ENCODE data around the gene TSR2. TPM values are rescaled to one million over a fixed set of nuclear protein-coding genes. Genes with fewer than 3 reads are reported as not detected.
"Not testable (repeated sequence)": the region's sequence is repeated elsewhere in the genome, so short reads cannot be mapped to it uniquely, and the experiment has no call there.

TSR2 gene
- total RNA-seq, 4 donors from 2014 or later = 10.1 to 24.2 (median 18.0) TPM

DNA sequence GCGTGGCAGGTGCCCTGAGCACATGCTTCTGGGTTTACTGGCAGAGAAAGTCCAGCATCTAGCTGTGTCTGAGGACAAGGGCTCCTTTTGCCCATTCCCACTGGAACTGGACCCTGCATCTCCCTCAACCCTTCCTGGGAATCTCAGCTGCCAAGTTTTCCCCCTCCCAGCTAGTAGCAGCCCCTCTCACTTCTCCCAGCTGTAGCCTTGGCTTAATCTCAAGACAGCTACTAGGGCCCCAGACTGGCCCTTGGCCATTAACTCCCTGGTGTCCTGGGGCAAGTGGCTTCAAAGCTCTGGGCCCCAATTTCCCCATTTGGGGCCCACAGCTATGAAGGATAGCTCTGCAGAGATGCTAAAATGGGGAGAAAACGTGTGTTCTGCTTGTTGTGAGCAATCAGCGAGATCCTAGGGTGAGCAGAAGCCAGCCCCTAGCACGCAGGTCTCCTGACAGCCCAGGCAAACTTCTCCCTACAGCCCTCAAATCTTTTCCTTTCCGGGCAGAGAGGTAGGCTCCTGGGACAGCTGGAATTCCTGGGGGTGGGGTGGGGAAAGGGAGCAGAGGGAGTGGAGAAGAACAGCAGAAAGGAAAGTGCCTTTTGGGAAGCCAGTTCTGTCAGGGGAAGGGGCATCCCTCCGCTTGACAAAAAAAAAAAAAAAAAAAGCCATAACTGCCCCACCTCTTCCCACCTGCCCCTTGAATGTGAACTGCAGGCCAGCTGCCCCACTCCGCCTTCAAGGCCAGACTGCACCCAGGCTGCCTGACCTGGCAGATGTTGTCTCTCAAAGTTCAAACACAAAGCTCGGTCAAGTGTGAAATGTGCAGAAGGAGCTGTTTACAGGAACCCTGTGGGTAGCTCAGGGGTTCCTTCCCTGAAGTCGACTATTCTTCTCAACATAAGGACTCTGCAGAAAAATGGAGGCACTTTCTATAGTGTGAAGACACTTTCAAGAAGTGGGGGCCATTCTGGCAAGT lies 39.2 kb downstream of the TSR2 start:
- TF ChIP-seq, protein P1, sequence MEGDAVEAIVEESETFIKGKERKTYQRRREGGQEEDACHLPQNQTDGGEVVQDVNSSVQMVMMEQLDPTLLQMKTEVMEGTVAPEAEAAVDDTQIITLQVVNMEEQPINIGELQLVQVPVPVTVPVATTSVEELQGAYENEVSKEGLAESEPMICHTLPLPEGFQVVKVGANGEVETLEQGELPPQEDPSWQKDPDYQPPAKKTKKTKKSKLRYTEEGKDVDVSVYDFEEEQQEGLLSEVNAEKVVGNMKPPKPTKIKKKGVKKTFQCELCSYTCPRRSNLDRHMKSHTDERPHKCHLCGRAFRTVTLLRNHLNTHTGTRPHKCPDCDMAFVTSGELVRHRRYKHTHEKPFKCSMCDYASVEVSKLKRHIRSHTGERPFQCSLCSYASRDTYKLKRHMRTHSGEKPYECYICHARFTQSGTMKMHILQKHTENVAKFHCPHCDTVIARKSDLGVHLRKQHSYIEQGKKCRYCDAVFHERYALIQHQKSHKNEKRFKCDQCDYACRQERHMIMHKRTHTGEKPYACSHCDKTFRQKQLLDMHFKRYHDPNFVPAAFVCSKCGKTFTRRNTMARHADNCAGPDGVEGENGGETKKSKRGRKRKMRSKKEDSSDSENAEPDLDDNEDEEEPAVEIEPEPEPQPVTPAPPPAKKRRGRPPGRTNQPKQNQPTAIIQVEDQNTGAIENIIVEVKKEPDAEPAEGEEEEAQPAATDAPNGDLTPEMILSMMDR (IDR thresholded peaks at IDR 0.05 in 4 of 5, conservative IDR thresholded peaks at IDR 0.05 in 1 of 5) = no peak
- no peak for TF ChIP-seq POLR2A (IDR thresholded peaks at IDR 0.05)
- no peak for DNase-seq
- Histone ChIP-seq H3K27me3 (no peaks in the 10 kb centered on the region), H3K4me3 (no peak overlapping the region), H3K9me3 (no peaks in the 10 kb centered on the region), H3K4me1 (no peaks in the 10 kb centered on the region), H3K36me3 (no peaks in the 10 kb centered on the region), H3K27ac (no peak overlapping the region)
- in situ Hi-C loops (cut with MboI; ENCODE audit: low sequenced_read_pairs in 4 of 4) (no loop called here), intact Hi-C loops (cut with DNase I; ENCODE audit: low total_unique reads) (no loop called here)
- ATAC-seq = no peak

DNA sequence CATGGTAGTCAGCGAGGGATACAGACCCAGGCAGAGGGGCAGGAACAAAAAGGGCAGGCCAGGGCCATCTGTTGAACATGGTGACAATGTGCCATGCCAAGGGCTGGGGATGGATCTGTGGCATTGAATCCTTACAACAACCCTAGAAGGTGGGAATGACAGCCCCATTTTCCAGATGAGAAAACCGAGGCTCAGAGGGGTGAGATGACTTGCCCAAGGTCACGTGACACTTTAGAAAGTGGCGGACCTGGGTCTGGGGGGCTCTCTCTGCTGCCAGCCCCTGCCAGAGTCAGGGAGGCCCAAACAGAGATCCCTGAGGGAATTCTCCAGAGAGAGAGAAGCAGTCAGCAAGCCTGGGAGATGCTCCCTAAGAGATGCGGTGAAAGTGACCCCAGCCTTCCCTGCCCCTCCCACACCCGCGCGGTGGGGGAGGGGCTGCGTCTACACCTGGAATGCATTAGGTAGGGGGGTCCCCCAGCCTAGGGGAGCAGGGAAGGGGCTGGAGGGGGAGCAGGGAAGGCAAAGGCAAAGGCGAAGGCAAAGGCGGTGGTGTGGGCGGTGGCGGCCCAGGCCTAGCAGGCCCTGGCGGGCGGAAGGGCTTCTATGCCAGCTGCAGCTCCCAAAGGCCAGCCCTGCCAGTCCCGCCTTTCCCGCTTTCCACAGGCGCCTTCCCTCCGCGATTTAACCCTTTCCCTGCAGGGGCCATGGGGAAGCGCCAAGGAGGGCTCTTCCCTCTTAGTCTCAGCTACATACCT lies 42.8 kb downstream of the TSR2 start:
- H3K4me3 ChIP-seq = no peak overlapping the region
- no peak for TF ChIP-seq POLR2A (IDR thresholded peaks at IDR 0.05)
- TF ChIP-seq, protein P1 (IDR thresholded peaks at IDR 0.05 in 4 of 5, conservative IDR thresholded peaks at IDR 0.05 in 1 of 5) = no peak
- DNase-seq (no peak), ATAC-seq (no peak)
- H3K4me1 ChIP-seq = no peaks in the 10 kb centered on the region
- H3K27ac ChIP-seq = peak overlapping the region; percentile 11 to 48 (median 40)
- intact Hi-C loops (cut with DNase I; ENCODE audit: low total_unique reads) = no loop called here
- no peaks in the 10 kb centered on the region for H3K9me3 ChIP-seq
- in situ Hi-C loops (cut with MboI; ENCODE audit: low sequenced_read_pairs in 4 of 4) = no loop called here
- no peaks in the 10 kb centered on the region for H3K36me3 ChIP-seq
- H3K27me3 ChIP-seq = no peaks in the 10 kb centered on the region

DNA sequence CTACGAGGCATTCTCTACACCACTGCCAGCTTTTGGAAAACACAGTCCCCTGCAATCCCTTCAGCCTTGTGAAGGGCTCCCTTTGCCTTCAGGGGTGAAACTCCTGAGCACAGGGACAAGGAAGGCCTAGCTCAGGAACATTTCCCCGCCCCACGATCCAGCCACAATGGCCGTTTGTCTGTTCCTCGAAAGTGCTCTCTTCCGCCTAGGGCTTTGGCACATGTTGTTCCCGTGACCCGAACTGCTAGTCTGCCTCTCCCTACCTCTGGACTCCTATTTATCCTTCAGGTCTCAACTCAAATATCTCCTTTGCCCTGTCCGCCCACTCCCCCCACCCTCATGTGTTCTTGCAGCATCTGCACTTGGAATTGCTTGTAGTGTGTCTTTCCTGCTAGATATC lies 43.7 kb downstream of the TSR2 start:
- Histone ChIP-seq H3K9me3 (no peaks in the 10 kb centered on the region), H3K27me3 (no peaks in the 10 kb centered on the region), H3K27ac (peak overlapping the region in 1 of 4 donors; percentile 34), H3K4me3 (no peak overlapping the region), H3K4me1 (no peaks in the 10 kb centered on the region), H3K36me3 (no peaks in the 10 kb centered on the region)
- no peak for TF ChIP-seq POLR2A (IDR thresholded peaks at IDR 0.05)
- TF ChIP-seq, protein P1 (IDR thresholded peaks at IDR 0.05 in 4 of 5, conservative IDR thresholded peaks at IDR 0.05 in 1 of 5) = no peak
- ATAC-seq (no peak), DNase-seq (no peak)
- intact Hi-C loops (cut with DNase I; ENCODE audit: low total_unique reads) (no loop called here), in situ Hi-C loops (cut with MboI; ENCODE audit: low sequenced_read_pairs in 4 of 4) (no loop called here)

DNA sequence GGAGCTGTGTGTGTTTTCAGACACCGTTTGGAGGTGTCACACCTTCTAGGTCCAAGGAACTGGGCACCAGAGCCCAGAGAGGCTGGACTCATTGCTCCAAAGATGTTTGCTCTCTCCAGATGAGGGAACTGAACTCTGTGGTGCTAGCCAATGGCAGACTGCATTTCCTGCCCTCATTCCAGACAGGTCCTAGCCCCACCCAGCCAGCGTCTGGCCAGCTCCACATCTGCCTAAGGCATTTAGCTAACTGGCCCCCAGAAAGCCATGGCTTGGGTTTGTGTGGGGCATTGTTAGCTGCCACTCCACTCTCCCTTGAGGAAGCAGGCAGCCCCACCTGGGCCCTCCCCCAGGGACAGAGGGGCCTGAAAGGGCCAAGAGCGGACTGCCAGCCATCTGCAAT lies 44.5 kb downstream of the TSR2 start:
- no peak overlapping the region for H3K27ac ChIP-seq
- intact Hi-C loops (cut with DNase I; ENCODE audit: low total_unique reads) = no loop called here

DNA sequence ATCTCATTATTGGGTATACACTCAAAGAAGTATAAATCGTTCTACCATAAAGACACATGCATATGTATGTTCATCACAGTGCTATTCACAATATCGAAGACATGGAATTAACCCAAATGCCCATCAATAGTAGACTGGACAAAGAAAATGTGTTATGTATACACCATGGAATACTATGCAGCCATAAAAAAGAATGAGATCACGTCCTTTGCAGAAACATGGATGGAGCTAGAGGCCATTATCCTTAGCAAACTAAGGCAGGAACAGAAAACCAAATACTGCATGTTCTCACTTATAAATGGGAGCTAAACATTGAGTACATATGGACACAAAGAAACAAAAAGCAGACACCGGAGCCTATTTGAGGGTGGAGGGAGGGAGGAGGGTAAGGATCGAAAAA lies 49.6 kb downstream of the TSR2 start:
- H3K36me3 ChIP-seq; H3K27me3 ChIP-seq; H3K4me1 ChIP-seq; H3K9me3 ChIP-seq; in situ Hi-C loops (cut with MboI; ENCODE audit: low sequenced_read_pairs in 4 of 4); ATAC-seq; H3K27ac ChIP-seq; H3K4me3 ChIP-seq; intact Hi-C loops (cut with DNase I; ENCODE audit: low total_unique reads); DNase-seq: not testable (repeated sequence)

More for the DNA sequence above, 44.5 kb downstream of the TSR2 start:
- Histone ChIP-seq H3K27me3 (no peaks in the 10 kb centered on the region), H3K4me3 (no peak overlapping the region), H3K36me3 (no peaks in the 10 kb centered on the region), H3K9me3 (no peaks in the 10 kb centered on the region), H3K4me1 (no peaks in the 10 kb centered on the region)
- no peak for DNase-seq
- TF ChIP-seq, protein P1 (IDR thresholded peaks at IDR 0.05 in 4 of 5, conservative IDR thresholded peaks at IDR 0.05 in 1 of 5) = no peak
- no peak for TF ChIP-seq POLR2A (IDR thresholded peaks at IDR 0.05)
- ATAC-seq = no peak
- in situ Hi-C loops (cut with MboI; ENCODE audit: low sequenced_read_pairs in 4 of 4) = no loop called here
